Chondrocyte (in vitro differentiated cells): ENCODE results near the gene DHCR24. TPM values are rescaled to one million over a fixed set of nuclear protein-coding genes. Genes with fewer than 3 reads are reported as not detected.

ENCODE experiments used
- DNase-seq: peaks from one replicate; pipeline ENCODE4 v3.0.0; 2021; ENCODE audit warnings: mixed read lengths, low spot score
- H3K27ac Mint-ChIP-seq: one replicate; pipeline ENCODE4 v1.8.0; 2021; ENCODE audit warnings: mild to moderate bottlenecking, moderate library complexity, mixed read lengths; ENCODE audit not compliant: unreplicated experiment
- H3K27me3 Mint-ChIP-seq: 2 replicates; pipeline ENCODE4 v1.8.0; 2021; ENCODE audit warnings: low read depth, mixed read lengths
- H3K36me3 Mint-ChIP-seq: 2 replicates; pipeline ENCODE4 v1.8.0; 2021; ENCODE audit warnings: low read depth, mixed read lengths
- H3K4me1 Mint-ChIP-seq: 2 replicates; pipeline ENCODE4 v1.8.0; 2021; ENCODE audit warnings: low read depth, mild to moderate bottlenecking, mixed read lengths
- H3K4me3 Mint-ChIP-seq: one replicate; pipeline ENCODE4 v1.8.0; 2021; ENCODE audit warnings: mild to moderate bottlenecking, moderate library complexity, mixed read lengths; ENCODE audit not compliant: unreplicated experiment
- H3K9me3 Mint-ChIP-seq: 2 replicates; pipeline ENCODE4 v1.8.0; 2021; ENCODE audit warnings: low read depth, mixed read lengths
- CTCF ChIP-seq: fragments of 200-600 bp; sonication (generic); IDR thresholded peaks from 2 replicates; pipeline ENCODE4 v1.5.0; 2021; ENCODE audit warnings: antibody characterized with exemption, mild to moderate bottlenecking, moderate library complexity
- total RNA-seq: library from RNA; stranded (reverse); gene quantifications from 3 replicates; pipeline ENCODE4 v1.2.1, GENCODE V29; 2021

The DHCR24 gene
- total RNA-seq, 1 donor from 2014 or later = 129 TPM

GRCh38 chr1:54810153-54810942 lies 76.6 kb downstream of the DHCR24 start:
- H3K4me1 Mint-ChIP-seq = no peaks in the 10 kb centered on the region
- no peak overlapping the region for H3K27ac Mint-ChIP-seq
- no peak overlapping the region for H3K4me3 Mint-ChIP-seq
- peak; percentile 92 for TF ChIP-seq CTCF
- no peaks in the 10 kb centered on the region for H3K36me3 Mint-ChIP-seq
- H3K9me3 Mint-ChIP-seq = no peaks in the 10 kb centered on the region
- DNase-seq = peak; percentile 83
- no peaks in the 10 kb centered on the region for H3K27me3 Mint-ChIP-seq

GRCh38 chr1:54809496-54810074 lies 77.4 kb downstream of the DHCR24 start:
- no peak overlapping the region for H3K27ac Mint-ChIP-seq
- TF ChIP-seq CTCF = no peak
- no peaks in the 10 kb centered on the region for H3K9me3 Mint-ChIP-seq
- no peaks in the 10 kb centered on the region for H3K4me1 Mint-ChIP-seq
- H3K4me3 Mint-ChIP-seq = no peak overlapping the region
- no peaks in the 10 kb centered on the region for H3K27me3 Mint-ChIP-seq
- DNase-seq = peak; percentile 39
- H3K36me3 Mint-ChIP-seq = no peaks in the 10 kb centered on the region

GRCh38 chr1:54808443-54809207 lies 78.4 kb downstream of the DHCR24 start:
- H3K36me3 Mint-ChIP-seq = no peaks in the 10 kb centered on the region
- peak; percentile 53 for TF ChIP-seq CTCF
- H3K9me3 Mint-ChIP-seq = no peaks in the 10 kb centered on the region
- no peak overlapping the region for H3K27ac Mint-ChIP-seq
- H3K4me1 Mint-ChIP-seq = no peaks in the 10 kb centered on the region
- H3K27me3 Mint-ChIP-seq = no peaks in the 10 kb centered on the region
- no peak overlapping the region for H3K4me3 Mint-ChIP-seq
- peak; percentile 60 for DNase-seq

GRCh38 chr1:54807756-54808155 lies 79.2 kb downstream of the DHCR24 start:
- Mint-ChIP-seq H3K4me1 (no peaks in the 10 kb centered on the region), H3K27me3 (peaks cover 4% of the 10 kb centered on the region), H3K4me3 (no peak overlapping the region), H3K27ac (no peak overlapping the region), H3K9me3 (no peaks in the 10 kb centered on the region), H3K36me3 (no peaks in the 10 kb centered on the region)
- TF ChIP-seq CTCF = no peak
- peak; percentile 61 for DNase-seq

- H3K27me3 Mint-ChIP-seq = peaks cover 4% of the 10 kb centered on the region
- H3K9me3 Mint-ChIP-seq = no peaks in the 10 kb centered on the region
- no peak for TF ChIP-seq CTCF
- H3K27ac Mint-ChIP-seq = no peak overlapping the region
- H3K36me3 Mint-ChIP-seq = no peaks in the 10 kb centered on the region
- H3K4me1 Mint-ChIP-seq = no peaks in the 10 kb centered on the region
- no peak overlapping the region for H3K4me3 Mint-ChIP-seq
- no peak for DNase-seq
Measured at GRCh38 chr1:54806931-54807611, 79.9 kb downstream of the DHCR24 start.
